ENCODE measurements around the gene MOGAT2. TPM values are rescaled to one million over a fixed set of nuclear protein-coding genes. Genes with fewer than 3 reads are reported as not detected.

The MOGAT2 gene
- total RNA-seq, 1 experiment from 2014 or later, result not detected

- Histone ChIP-seq H3K4me3 (ENCODE audit: low read length) (no peak overlapping the region), H3K27ac (ENCODE audit: low read length) (no peak overlapping the region), H2AFZ (ENCODE audit: low read length) (no peak overlapping the region), H3K36me3 (ENCODE audit: low read depth, low read length) (no peaks in the 10 kb centered on the region), H3K9me2 (replicated peaks; ENCODE audit: low read length) (no peaks in the 10 kb centered on the region), H3F3A (ENCODE audit: low read length, unreplicated experiment) (no peaks in the 10 kb centered on the region), H3K9ac (ENCODE audit: low read length) (no peak overlapping the region), H3K4me2 (ENCODE audit: low read length) (no peak overlapping the region), H3K4me1 (ENCODE audit: insufficient read depth, low read length) (peaks cover 25% of the 10 kb centered on the region), H3K9me3 (ENCODE audit: low read length) (no peaks in the 10 kb centered on the region), H3K79me2 (ENCODE audit: low read length) (0 out of 2 replicates have a peak, but pooled peaks cover under 1% of the 10 kb centered on the region), H3K27me3 (ENCODE audit: low read length) (no peaks in the 10 kb centered on the region), H4K20me1 (ENCODE audit: low read length) (no peaks in the 10 kb centered on the region)
- no peak for TF ChIP-seq EZH2 (IDR thresholded peaks at IDR 0.05; ENCODE audit: low read length, unreplicated experiment)
- TF ChIP-seq, protein P1, sequence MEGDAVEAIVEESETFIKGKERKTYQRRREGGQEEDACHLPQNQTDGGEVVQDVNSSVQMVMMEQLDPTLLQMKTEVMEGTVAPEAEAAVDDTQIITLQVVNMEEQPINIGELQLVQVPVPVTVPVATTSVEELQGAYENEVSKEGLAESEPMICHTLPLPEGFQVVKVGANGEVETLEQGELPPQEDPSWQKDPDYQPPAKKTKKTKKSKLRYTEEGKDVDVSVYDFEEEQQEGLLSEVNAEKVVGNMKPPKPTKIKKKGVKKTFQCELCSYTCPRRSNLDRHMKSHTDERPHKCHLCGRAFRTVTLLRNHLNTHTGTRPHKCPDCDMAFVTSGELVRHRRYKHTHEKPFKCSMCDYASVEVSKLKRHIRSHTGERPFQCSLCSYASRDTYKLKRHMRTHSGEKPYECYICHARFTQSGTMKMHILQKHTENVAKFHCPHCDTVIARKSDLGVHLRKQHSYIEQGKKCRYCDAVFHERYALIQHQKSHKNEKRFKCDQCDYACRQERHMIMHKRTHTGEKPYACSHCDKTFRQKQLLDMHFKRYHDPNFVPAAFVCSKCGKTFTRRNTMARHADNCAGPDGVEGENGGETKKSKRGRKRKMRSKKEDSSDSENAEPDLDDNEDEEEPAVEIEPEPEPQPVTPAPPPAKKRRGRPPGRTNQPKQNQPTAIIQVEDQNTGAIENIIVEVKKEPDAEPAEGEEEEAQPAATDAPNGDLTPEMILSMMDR (conservative IDR thresholded peaks at IDR 0.05; ENCODE audit: low read depth, low read length), result no peak
- no peak for TF ChIP-seq EZH2phosphoT487 (IDR thresholded peaks at IDR 0.05; ENCODE audit: borderline replicate concordance, low read length)
- intact Hi-C loops (cut with micrococcal nuclease), result no loop called here
- ChIA-PET POLR2A (ENCODE audit: unreplicated experiment) (interaction anchor here (0.7 kb wide), 1 partner anchor 9 kb away, joined by 13 read pairs; no protein-coding TSS in a partner anchor), CTCF (no interaction called here)
- no TSS peak for BruUV-seq (replicated peaks)
- ATAC-seq (no peak), DNase-seq (no peak)
Observed at GRCh38 chr11:75778962-75779361, 61.3 kb downstream of the MOGAT2 start.

- CTCF ChIA-PET, result no interaction called here
Observed at GRCh38 chr11:75779960-75780359, 62.3 kb downstream of the MOGAT2 start.

GRCh38 chr11:75780888-75781287 lies 63.2 kb downstream of the MOGAT2 start:
- no TSS peak for BruUV-seq (replicated peaks)
- POLR2A ChIA-PET (ENCODE audit: unreplicated experiment), result no interaction called here
- CTCF ChIA-PET, result no interaction called here
- no peak overlapping the region for H3K27ac ChIP-seq (ENCODE audit: low read length)
- H3K4me3 ChIP-seq (ENCODE audit: low read length), result no peak overlapping the region
- H3K4me1 ChIP-seq (ENCODE audit: insufficient read depth, low read length), result peaks cover 25% of the 10 kb centered on the region
- H3K9me2 ChIP-seq (replicated peaks; ENCODE audit: low read length), result no peaks in the 10 kb centered on the region
- no peak overlapping the region for H3K4me2 ChIP-seq (ENCODE audit: low read length)
- H3K36me3 ChIP-seq (ENCODE audit: low read depth, low read length), result peaks cover 9% of the 10 kb centered on the region; the same call in 1 of the 2 replicates
- DNase-seq (no peak), ATAC-seq (no peak)
- no peaks in the 10 kb centered on the region for H3K9me3 ChIP-seq (ENCODE audit: low read length)
- TF ChIP-seq EZH2 (IDR thresholded peaks at IDR 0.05; ENCODE audit: low read length, unreplicated experiment) (no peak), EZH2phosphoT487 (IDR thresholded peaks at IDR 0.05; ENCODE audit: borderline replicate concordance, low read length) (no peak)
- TF ChIP-seq, protein P1 (conservative IDR thresholded peaks at IDR 0.05; ENCODE audit: low read depth, low read length), result no peak
- no peak overlapping the region for H2AFZ ChIP-seq (ENCODE audit: low read length)
- H3K79me2 ChIP-seq (ENCODE audit: low read length), result no peaks in the 10 kb centered on the region
- H3F3A ChIP-seq (ENCODE audit: low read length, unreplicated experiment), result no peaks in the 10 kb centered on the region
- H4K20me1 ChIP-seq (ENCODE audit: low read length), result no peaks in the 10 kb centered on the region
- no peaks in the 10 kb centered on the region for H3K27me3 ChIP-seq (ENCODE audit: low read length)
- intact Hi-C loops (cut with micrococcal nuclease), result no loop called here
- H3K9ac ChIP-seq (ENCODE audit: low read length), result no peak overlapping the region

More at GRCh38 chr11:75779960-75780359, 62.3 kb downstream of the MOGAT2 start:
- BruUV-seq (replicated peaks), result no TSS peak
- POLR2A ChIA-PET (ENCODE audit: unreplicated experiment), result interaction anchor here (0.8 kb wide), 1 partner anchor 228 kb away, joined by 5 read pairs; no protein-coding TSS in a partner anchor
- no peaks in the 10 kb centered on the region for H4K20me1 ChIP-seq (ENCODE audit: low read length)
- no peak for DNase-seq
- peaks cover 25% of the 10 kb centered on the region for H3K4me1 ChIP-seq (ENCODE audit: insufficient read depth, low read length)
- peaks cover 1% of the 10 kb centered on the region; the same call in 1 of the 2 replicates for H3K36me3 ChIP-seq (ENCODE audit: low read depth, low read length)
- TF ChIP-seq, protein P1 (conservative IDR thresholded peaks at IDR 0.05; ENCODE audit: low read depth, low read length), result no peak
- TF ChIP-seq EZH2phosphoT487 (IDR thresholded peaks at IDR 0.05; ENCODE audit: borderline replicate concordance, low read length), result no peak
- no peak for TF ChIP-seq EZH2 (IDR thresholded peaks at IDR 0.05; ENCODE audit: low read length, unreplicated experiment)
- no peaks in the 10 kb centered on the region for H3K27me3 ChIP-seq (ENCODE audit: low read length)
- H3K9ac ChIP-seq (ENCODE audit: low read length), result no peak overlapping the region
- no peaks in the 10 kb centered on the region for H3K9me2 ChIP-seq (replicated peaks; ENCODE audit: low read length)
- no peak overlapping the region for H2AFZ ChIP-seq (ENCODE audit: low read length)
- ATAC-seq, result no peak
- intact Hi-C loops (cut with micrococcal nuclease), result no loop called here
- no peaks in the 10 kb centered on the region for H3K79me2 ChIP-seq (ENCODE audit: low read length)
- no peaks in the 10 kb centered on the region for H3K9me3 ChIP-seq (ENCODE audit: low read length)
- no peak overlapping the region for H3K27ac ChIP-seq (ENCODE audit: low read length)
- H3K4me2 ChIP-seq (ENCODE audit: low read length), result no peak overlapping the region
- no peak overlapping the region for H3K4me3 ChIP-seq (ENCODE audit: low read length)
- H3F3A ChIP-seq (ENCODE audit: low read length, unreplicated experiment), result no peaks in the 10 kb centered on the region
